ENCODE results near the gene FETUB.

FETUB gene

DNA sequence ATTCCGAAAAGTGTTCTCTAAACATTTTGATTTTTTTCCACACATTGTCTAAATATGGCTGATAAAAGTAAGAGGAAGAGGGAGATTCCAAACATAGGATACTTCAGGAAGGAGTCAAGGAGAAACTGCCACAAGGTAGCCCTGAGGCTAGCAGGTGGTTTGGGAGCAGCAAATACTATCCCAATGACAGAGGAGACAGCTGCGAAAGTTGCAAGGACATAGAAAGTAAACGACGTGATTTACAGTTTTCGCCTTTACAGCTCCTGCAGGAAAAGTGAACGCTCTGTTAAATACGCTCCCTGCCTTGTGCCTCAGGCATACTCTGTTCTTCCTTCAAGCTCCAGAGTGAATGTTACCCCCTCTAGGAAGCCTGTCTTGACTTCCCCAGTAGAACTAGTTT is 3.7 kb upstream of the FETUB start:
- DNase-seq, result no peak

DNA sequence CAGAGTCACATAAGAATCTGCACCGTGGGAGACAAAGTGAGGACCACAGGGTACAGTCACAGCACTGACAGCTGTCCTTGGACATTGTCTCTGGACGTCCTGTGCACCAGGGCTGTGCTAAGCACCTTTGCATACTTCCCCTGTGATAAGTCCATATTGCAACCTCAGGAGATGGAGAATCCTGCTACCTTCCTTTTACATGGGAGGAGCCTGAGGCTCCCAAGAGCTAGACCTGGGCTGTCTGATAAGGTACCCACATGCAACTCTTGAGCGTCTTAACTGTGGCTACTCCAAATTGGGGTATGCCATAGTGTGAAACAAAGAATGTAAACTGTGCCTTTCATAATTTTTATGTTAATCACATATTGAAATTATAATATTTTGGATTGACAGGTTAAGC is 2.5 kb upstream of the FETUB start:
- no peak for DNase-seq

DNA sequence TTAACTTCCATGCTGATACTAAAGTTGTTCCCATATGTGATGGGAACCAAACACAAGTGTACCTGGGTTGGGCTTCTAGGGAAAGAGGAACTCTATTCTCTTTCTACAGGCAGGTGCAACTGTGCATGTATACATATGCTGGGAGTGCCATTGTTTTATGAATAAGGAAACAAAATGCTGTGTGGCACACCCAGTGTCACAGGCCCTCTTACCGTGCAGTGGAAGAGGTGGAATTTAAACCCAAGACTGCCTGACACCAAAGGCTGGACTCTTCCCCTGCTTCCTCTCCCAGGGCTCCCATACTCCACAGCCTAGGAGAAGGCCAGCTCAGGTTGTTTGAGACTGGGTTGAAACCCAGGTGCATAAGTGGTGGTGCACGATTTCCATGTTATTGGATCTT is 1.9 kb upstream of the FETUB start:
- no peak for DNase-seq

DNA sequence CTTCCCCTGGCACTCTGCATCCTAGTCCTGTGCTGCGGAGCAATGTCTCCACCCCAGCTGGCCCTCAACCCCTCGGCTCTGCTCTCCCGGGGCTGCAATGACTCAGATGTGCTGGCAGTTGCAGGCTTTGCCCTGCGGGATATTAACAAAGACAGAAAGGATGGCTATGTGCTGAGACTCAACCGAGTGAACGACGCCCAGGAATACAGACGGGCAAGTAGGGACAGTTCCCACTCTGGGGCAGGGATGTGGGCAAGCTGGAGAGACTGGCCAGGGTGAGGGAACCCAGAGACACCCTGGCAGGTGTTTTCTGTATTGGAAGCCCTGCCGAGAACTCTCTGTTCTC is 247 bp downstream of the FETUB start:
- no peak for DNase-seq

DNA sequence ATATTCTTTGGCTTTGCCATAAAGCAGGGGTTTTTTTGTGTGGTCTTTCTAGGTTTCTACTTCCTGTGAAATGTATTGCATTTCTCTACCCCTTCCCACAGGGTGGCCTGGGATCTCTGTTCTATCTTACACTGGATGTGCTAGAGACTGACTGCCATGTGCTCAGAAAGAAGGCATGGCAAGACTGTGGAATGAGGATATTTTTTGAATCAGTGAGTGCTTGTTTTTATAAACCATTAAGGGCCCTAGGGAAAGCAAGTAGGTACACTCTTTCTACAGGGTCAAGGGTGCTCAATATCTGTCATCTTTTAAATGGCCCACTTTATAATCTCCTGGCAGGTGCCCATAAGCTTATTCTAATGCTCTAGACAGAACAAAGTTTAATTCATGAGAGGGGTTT is 730 bp downstream of the FETUB start:
- no peak for DNase-seq

DNA sequence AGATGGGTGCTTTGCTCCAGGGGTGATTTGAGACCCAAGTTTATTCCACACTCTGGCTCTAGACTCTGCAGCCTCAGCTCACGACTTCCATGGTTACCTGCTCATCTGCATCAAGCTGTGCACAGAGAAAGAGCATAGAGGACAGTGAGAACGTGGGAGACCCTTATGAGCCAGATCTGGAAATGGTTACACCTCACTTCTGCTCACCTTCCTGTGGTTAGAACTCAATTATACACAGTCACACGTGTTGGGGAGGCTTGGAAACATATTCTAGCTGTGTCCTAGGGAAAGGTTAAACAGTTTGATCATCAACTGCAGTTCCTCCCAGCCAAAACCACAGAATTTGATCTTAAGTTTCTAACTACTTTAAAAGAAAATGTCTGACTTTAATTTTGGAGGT is 1.8 kb downstream of the FETUB start:
- no peak for DNase-seq

DNA sequence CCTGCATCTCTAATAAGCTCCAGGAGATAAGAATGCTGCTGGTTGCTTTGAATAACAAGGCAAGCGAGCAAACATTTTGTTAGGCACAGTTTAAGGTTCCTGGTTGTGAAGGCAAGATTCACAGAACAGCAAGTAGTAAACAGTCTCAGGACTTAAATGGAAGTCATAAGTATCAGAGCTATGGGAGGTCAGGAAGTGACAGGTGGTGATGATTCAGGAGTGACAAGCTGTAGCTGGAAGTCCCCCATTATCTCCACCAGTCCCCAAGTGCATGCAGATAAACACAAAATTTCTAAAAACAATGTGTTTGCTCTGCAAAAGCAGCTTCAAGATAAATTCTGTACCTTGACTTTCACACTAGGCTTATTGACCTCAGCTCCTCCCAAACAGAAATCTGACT is 3.3 kb downstream of the FETUB start:
- no peak for DNase-seq

DNA sequence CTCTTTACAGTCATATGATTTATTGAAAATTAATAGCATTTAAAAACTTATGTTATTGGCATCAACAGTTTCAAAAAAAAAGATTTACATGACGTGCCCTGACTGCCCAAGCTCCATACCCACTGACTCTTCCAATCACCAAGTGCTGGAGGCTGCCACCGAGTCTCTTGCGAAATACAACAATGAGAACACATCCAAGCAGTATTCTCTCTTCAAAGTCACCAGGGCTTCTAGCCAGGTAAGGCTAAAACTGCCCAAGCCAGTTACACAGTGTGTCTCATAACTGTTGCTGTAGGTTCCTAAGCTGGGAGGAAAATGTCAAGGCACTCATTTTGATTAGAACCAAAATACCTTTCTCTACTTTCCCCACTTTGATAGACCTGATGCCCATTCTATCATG is 4.5 kb downstream of the FETUB start:
- no peak for DNase-seq

DNA sequence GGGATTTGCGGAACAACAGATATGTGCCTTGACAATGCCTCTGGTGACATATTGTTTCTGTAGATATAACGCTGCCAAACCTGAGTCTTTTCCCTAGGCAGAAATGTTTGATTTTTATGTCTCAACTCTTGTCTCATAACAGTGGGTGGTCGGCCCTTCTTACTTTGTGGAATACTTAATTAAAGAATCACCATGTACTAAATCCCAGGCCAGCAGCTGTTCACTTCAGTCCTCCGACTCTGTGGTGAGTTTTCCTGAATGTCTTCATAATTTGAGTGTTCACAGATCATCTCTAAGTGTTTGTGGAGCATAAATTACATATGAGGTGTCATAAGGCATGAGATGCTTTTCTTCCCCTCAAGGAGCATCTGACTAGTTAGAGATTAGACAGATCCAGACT is 5.9 kb downstream of the FETUB start:
- no peak for DNase-seq

DNA sequence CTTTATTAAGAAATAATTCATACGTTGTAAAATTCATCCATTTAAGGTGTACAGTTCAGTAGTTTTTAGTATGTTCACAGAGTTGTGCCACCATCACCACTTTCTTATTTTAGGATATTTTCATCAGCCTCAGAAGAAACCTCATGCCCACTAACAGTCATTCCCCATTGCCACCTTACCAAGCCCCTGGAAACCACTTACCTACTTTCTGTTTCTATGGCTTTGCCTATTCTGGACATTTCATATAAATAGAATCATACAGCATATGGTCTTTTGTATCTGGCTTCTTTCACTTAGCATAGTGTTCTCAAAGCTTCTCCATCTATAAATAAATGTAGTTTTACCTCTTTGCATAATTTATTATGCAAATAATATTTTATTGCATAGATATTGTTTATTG is 6.6 kb downstream of the FETUB start:
- no peak for DNase-seq

DNA sequence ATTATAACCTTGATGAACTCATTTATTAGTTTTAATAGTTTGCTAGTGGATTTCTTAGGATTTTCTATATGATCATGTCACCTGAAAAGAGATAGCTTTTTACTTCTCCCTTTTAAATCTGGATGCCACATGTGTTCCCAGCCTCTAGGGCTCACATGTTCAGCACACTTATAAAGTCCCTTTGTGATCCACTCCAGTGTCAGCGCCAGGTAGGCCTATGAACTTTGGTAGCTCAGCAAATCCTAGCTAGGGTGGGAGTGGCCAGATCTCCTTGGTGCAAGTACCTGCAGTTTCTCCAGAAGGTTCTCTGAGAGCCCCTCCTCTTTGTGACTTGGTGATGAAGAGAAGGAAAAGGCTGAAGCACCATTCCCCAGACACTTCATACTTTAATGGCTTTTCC is 8.7 kb downstream of the FETUB start:
- no peak for DNase-seq

DNA sequence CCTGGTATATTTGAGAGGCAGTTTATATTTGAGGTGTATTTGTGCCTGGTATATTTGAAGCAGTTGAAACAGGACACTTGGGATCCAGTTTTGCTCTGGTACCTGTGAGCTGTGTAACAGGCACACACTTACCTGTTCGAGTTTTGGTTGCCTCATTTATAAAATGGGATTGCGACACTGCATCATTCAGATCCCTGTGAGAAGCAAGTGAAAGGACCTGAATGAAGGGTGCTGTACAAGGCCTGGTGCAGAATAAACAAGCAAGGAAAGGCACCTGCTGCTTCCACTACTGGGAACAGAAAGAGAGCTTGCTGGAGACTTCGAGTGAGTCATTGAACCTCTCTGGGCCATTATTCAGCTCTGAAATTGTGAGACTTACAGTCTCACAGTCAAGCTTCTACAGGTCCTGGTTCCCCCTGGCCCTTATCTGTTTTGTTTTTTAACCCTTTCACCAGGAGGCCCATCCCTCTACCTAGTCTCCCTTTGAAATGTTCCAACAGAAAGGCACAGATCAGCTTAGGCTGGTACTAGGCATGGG is 11.5 kb downstream of the FETUB start:
- DNase-seq, result no peak

DNA sequence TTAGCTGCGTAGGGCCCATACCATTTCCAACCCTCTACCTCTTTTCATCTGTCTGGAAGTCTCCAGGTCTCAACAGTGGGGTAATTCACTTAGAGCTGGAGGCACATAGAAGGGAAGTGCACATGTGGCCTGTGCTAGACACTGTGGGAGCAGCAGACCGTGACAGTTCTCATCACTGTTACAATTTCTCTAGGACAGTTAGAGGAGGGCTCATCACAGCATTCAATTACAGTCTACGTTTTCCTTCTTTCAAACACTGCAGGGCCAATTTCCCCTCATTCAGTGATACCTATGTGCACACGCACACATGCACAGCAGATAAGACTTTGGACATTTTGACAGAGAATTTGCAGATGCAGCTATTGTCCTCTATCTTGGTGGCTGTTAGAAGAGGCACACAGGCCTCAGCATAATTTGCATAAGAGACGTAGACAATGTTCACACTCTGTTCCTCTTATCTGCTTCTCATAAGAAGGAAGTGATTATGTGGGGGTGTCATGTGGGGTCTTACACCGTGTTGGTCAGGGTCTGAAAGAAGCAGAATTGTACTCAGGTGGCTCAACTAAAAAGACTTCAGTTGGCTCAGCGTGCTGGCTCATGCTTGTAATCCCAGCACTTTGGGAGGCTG is 13.0 kb downstream of the FETUB start:
- no peak for DNase-seq

DNA sequence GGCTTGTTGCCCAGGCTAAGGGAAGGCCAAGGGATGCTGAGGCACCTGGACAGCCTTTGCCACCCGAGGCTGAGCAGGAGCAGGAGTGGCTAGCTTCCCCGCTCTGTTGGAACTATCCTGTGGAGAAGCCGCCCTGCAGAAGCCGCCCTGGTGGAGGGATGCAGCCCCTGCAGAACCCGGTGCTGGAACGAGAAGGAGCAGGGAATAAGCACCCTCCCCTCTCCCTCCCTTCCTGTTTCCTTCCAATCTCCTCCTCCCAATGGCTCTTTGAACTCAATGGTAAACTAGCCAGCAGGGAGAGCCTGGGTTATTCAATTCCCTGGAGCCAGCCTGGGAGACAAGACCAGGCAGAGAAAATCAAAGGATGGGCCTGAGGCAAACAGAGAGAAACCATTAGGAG is 13.8 kb downstream of the FETUB start:
- no peak for DNase-seq

DNA sequence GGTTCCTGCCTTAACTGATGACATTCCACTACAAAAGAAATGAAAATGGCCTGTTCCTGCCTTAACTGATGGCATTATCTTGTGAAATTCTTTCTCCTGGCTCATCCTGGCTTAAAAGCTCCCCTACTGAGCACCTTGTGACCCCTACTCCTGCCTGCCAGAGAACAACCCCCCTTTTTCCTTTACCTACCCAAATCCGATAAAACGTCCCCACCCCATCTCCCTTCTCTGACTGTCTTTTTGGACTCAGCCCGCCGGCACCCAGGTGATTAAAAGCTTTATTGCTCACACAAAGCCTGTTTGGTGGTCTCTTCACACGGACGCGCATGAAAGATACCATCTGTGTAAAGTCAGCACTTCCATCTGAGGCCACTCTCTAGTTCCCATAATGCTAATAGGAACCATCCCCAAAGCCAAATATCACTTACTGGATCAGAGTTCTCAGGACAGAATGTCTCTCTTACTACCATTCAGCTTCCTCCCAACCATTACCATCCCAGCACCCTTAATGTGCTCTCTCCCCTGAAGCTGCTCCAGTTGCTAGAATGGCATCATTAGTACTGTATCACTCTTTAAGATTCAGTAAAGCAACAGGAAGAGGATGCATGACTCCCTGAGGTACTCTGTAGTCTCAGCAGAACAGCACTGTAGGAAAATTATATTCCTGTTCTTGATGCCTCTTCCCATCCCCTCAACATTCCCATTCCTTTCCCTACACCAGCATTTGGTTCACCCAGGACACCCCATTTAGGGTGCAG is 23.3 kb downstream of the FETUB start:
- no peak for DNase-seq

DNA sequence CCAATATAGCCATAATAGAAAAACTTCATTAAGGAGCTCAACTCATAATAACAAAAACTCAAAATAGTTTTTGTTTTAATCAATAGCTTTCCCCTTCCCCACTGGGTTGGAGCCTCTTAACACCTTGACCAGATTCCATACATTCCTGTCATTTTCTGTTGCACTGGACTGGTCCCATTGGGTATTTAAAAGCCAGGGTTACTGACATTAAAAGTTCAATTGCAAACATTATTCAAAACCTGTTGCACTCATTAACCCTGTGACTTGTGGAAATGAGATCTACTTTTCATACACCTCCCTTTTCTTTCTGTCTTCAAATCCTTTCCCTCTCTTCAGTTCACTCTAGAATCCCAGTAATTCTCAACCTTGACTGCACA is 23.9 kb downstream of the FETUB start:
- DNase-seq, result no peak

DNA sequence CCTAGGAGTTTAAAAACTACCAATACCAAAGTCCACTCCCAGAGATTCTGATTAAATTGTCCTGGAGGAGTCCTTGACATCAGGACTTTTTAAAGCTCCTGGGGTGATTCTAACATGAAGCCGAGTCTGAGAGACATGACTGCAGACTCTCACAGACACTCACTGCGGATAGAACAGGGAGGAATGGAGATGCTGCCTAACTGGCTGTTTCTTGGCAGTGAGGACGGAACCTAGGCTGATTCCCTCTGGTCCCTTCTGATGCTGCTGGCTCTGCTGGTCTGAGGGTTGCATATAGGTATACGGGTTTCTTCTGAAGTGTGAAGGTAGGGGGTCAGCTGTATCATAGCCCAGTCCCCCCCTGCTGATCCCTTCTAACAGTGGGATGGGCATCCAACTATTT is 24.3 kb downstream of the FETUB start:
- DNase-seq, result no peak

DNA sequence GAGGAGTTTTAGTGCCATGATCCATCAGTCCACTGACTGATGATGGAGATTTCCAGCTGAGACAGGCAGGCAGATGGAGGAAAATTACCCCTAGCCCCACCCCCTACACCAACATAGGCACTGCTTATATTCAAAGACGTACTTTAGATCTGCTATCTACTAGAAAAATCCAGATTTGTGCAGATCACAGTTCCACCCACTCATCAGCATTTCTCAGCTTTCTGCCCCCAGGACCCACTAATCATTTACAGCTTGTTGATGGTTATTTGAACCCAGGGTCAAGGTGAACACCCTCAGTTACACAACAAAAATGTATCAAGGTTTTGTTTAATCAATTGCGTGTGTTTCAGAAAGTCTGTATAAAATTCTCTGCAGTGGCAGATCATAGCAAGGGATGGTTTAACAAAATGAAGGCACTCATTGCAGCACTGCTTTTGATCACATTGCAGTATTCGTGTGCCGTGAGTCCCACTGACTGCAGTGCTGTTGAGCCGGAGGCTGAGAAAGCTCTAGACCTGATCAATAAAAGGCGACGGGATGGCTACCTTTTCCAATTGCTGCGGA is 25.5 kb downstream of the FETUB start, which contains the start of gene HRG:
Gene HRG (plus strand): TSS at position 390 of the 564 bp plus-strand sequence. CDS start 18 bp downstream, at position 408.
- DNase-seq, result no peak

DNA sequence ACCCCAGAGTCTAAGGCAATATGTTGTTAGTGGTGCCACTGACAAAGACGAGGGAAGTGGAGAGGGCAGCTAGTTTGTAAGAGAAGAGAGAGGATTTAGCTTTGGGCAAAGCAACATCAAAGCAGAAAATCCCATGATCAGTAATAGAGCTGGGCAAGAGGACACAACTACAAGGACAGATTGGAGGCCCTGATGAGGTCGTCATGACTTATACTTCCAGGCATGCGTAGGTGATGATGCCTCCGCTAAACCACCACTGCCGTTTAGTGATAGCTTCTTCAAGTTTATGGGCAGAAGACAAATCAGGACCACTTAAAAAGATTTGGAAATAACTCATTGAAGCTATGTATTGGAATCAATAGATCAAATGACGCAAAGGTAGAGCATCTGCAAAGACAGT is 28.2 kb downstream of the FETUB start:
- no peak for DNase-seq

DNA sequence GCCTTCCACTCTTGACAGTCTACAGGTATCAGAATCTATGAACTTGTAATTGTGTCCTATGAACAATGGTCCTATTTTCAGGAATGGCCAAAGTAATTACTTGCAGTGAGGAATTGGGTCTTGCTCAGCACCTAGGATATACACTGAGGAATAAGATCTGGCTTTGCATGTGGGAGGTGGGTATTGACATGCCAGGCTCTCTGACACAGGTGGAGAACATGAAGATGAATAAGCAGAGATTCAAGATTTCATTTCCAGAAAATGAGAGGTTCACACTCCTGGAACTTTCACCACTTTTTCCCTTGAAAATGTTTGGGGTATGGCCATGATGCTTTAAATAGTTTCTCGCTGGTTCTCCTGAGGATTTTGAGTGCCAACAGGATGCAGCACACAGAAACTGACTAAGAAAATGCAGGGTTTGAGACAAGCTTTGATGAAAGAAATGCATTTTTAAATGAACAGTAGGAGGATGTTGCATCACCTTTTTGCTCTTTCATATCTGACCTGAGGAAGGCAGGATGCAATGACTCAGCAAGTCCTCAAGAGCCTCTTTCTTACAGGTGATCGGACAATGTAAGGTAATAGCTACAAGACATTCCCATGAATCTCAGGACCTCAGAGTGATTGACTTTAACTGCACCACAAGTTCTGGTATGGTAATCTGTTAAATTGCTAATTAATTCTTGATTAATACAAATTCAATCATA is 29.3 kb downstream of the FETUB start:
- no peak for DNase-seq

DNA sequence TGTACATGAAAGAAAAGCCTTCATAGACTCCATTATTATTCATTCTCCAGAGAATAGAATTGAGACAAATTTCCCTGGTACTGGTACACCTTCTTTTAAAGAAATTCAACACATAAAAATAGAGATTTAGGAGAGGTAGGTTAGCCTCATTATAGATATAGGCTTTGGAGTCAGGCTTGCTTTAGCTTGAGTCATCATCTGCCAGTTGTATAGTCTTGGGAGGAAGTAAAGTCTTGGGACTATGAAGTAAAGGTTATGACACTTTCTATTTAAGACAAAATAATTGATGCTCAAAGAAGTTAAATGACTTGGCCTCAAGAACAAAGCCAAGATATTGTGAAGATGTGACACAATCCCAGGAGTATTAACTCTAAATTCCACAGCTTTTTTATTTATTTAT is 30.0 kb downstream of the FETUB start:
- no peak for DNase-seq

DNA sequence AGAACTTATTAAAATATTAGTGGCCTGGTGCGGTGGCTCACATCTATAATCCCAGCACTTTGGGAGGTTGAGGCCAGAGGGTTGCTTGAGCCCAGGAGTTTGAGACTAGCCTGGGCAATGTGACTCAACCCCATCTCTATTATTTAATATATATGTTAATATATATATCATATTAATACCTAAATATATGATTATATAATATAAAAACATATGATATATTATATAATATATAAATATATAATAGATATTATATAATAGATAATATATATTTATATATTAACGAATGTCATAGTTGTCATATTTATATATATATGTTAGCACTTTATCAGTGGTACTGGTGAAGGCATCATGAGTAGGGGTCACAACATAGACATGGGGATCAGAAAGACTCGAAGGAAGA is 30.9 kb downstream of the FETUB start:
- no peak for DNase-seq

DNA sequence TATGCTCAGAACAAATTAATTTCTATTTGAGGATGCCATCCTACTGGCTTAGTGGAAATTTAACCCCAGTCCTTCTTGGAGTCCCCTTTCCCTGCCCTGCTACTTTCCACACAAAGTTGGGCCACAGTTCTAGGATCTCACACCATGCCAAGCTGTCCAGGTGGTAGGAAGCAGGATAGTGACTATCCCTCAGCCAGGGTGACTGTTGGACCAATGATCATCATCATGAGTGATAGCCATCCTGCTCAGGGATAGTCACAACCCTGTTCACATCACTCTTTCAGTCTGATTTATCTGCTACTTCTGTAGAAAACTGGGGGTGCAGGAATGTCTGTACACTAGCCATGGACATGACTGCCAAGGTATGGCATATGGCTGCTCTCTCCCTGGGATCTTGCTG is 38.4 kb downstream of the FETUB start:
- no peak for DNase-seq

DNA sequence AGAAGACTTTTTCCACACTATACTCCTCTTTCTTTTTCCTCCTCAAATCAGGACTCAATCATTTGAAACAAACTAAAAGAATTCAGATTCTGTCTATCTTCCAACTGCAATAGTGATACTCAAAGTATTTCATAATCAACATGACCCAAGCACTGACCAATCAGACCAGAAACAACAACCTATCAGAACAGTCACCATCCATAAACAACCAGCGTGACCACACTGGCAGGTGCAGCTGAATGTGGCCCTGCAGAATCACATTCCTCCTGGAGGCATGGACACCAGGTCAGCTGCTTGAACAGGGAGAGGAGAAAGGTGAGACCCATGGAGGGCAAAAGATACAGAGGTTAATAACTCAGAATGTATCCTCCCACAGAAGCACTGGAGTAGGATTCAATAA is 39.0 kb downstream of the FETUB start:
- no peak for DNase-seq
